ENCODE measurements around the gene AGGF1.

AGGF1 gene

DNA sequence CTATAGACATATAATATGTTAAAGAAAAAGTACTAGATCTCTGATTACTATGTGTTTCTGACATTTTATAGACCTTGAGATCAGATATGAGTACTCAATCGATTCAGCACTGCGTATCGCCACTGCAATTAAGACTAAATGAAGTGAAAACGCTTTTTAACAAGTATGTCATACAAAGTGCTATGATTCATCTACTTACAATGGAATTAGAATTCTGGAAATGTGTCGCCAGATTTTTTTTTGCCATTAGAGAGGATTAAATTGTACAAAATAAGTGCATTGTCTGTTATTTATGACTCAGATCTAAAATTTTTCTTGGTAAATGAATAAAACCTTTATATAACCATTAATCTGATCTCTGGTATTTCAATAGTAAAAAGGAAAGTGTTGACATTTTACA is 20.0 kb upstream of the AGGF1 start:
- POLR2A ChIA-PET: no interaction called here
- CTCF ChIA-PET: no interaction called here

DNA sequence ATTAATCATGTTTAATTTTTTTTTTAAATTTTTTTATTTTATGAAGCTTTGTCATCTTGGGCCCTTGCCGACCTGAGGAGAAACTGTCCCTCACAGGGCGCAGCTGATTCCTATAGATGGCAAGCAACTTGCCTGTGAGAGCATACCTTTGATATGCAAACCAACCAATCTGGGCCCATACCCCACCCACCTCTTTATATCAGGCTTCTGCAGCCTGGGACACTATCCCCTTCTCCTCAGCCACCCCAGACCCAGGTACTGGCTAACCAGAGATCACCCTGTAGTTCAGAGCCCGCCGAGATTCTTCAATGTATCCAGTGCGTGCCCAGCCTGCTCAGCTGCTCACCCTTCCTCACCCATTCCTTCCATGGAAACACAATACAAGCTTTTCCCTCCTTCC is 18.7 kb upstream of the AGGF1 start:
- CTCF ChIA-PET: interaction anchor here (1.8 kb wide), 1 partner anchor 144 kb away, joined by 5 read pairs; no protein-coding TSS in a partner anchor

More for the DNA sequence above, 20.0 kb upstream of the AGGF1 start:
- no peak for TF ChIP-seq CTCF (IDR thresholded peaks at IDR 0.05; ENCODE audit: control extremely low read depth, extremely low read depth, low read depth, missing control alignments)
- no peak for DNase-seq (ENCODE audit: extremely low spot score)

DNA sequence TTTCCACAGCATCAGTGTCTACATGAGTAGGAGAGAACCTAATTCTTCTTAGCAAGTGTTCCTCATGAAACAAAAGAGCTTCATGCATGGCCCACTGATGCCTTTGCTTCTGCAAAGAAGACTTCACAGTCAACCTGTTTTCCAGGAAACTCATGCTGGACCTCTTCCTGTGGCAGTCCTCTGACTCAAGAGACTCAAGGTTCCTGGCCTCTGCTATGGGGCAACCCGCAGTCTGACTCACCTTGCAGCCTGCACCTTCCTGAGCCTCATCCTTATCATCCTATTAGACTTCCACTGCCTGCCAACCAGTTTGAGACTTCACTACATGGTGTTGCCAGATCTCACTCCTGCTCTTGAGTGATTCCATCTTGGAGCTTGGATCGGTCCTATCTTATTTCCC is 17.6 kb upstream of the AGGF1 start:
- ChIA-PET CTCF (interaction anchor here (0.7 to 1.8 kb wide), 2 partner anchors 64 to 145 kb away, joined by 3 to 5 read pairs; no protein-coding TSS in a partner anchor), POLR2A (no interaction called here)
- no peak for DNase-seq (ENCODE audit: extremely low spot score)
- TF ChIP-seq CTCF (IDR thresholded peaks at IDR 0.05; ENCODE audit: control extremely low read depth, extremely low read depth, low read depth, missing control alignments): no peak

More for the DNA sequence above, 18.7 kb upstream of the AGGF1 start:
- no peak for TF ChIP-seq CTCF (IDR thresholded peaks at IDR 0.05; ENCODE audit: control extremely low read depth, extremely low read depth, low read depth, missing control alignments)
- POLR2A ChIA-PET: no interaction called here
- no peak for DNase-seq (ENCODE audit: extremely low spot score)

DNA sequence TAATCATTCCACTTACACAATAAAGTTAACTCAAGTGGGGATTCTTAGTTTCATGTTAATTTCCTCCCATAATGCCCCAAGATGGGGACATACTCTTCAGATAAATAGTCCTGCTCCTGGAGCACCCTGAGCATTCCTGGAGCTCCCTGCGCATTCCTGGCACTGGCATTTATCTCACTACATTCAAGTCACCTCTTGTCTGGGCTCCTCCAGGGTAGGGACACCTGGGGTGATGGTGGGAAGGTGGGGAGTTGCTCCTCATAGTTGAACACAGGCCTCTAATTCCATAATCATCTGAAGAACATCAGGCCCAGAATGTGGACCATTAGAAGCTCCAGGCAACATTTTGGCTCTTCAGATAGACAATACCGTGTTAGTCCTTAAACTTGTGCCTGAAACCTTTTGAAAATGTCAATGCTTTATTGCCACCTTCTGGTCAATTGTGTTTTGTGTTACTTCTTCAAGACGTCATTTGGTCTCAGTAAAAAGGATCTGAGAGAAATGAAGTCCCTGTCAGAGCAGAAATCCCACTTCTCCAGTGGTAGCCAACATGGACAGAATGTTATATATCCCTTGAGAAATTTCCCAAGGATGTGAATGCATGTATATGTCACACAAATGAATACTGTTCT is 14.2 kb upstream of the AGGF1 start:
- no peak for DNase-seq (ENCODE audit: extremely low spot score)
- POLR2A ChIA-PET: no interaction called here
- CTCF ChIA-PET: interaction anchor here (0.9 to 3.7 kb wide), 6 partner anchors 10 to 151 kb away, joined by 3 to 31 read pairs (median 8); no protein-coding TSS in a partner anchor
- TF ChIP-seq CTCF (IDR thresholded peaks at IDR 0.05; ENCODE audit: control extremely low read depth, extremely low read depth, low read depth, missing control alignments): peak; percentile 36

GRCh38 chr5:77016962-77017361 is 13.2 kb upstream of the AGGF1 start:
- no peak for TF ChIP-seq CTCF (IDR thresholded peaks at IDR 0.05; ENCODE audit: control extremely low read depth, extremely low read depth, low read depth, missing control alignments)
- no peak for DNase-seq (ENCODE audit: extremely low spot score)
- POLR2A ChIA-PET: no interaction called here
- CTCF ChIA-PET: interaction anchor here (0.8 to 3.7 kb wide), 7 partner anchors 9 to 157 kb away, joined by 3 to 31 read pairs (median 7); no protein-coding TSS in a partner anchor

GRCh38 chr5:77017668-77018067 is 12.5 kb upstream of the AGGF1 start:
- DNase-seq (ENCODE audit: extremely low spot score): no peak
- TF ChIP-seq CTCF (IDR thresholded peaks at IDR 0.05; ENCODE audit: control extremely low read depth, extremely low read depth, low read depth, missing control alignments): no peak
- POLR2A ChIA-PET: no interaction called here
- CTCF ChIA-PET: interaction anchor here (0.8 to 3.7 kb wide), 5 partner anchors 9 to 158 kb away, joined by 3 to 31 read pairs (median 7); no protein-coding TSS in a partner anchor

Data from GM10248 (cell line).